Endodermal cell (in vitro differentiated cells): Measurements from ENCODE around the gene SNX3. TPM values are rescaled to one million over a fixed set of nuclear protein-coding genes. Genes with fewer than 3 reads are reported as not detected.

Source experiments
- DNase-seq: peaks from one replicate; pipeline ENCODE4 v3.0.0-alpha.2; 2017
- H3K27ac ChIP-seq: 2 replicates; pipeline ENCODE4 v1.5.1; 2013; ENCODE audit warnings: mild to moderate bottlenecking, low read depth, low read length, moderate library complexity
- H3K27me3 ChIP-seq: 2 replicates; pipeline ENCODE4 v1.6.1; 2013; ENCODE audit warnings: mild to moderate bottlenecking, low read length, moderate library complexity; ENCODE audit not compliant: insufficient read depth, control insufficient read depth, poor library complexity, severe bottlenecking
- H3K36me3 ChIP-seq: 2 replicates; pipeline ENCODE4 v1.7.0; 2013; ENCODE audit warnings: mild to moderate bottlenecking, low read length, moderate library complexity; ENCODE audit not compliant: control insufficient read depth, insufficient read depth
- H3K4me1 ChIP-seq: one replicate; pipeline ENCODE4 v1.7.0; 2013; ENCODE audit warnings: low read length; ENCODE audit not compliant: control insufficient read depth, insufficient read depth
- H3K4me3 ChIP-seq: 2 replicates; pipeline ENCODE4 v1.5.1; 2013; ENCODE audit warnings: mild to moderate bottlenecking, low read length, moderate library complexity
- H3K9ac ChIP-seq: 2 replicates; pipeline ENCODE4 v1.6.1; 2013; ENCODE audit warnings: mild to moderate bottlenecking, low read length, moderate library complexity; ENCODE audit not compliant: poor library complexity, severe bottlenecking; ENCODE audit errors: extremely low read depth
- H3K9me3 ChIP-seq: 2 replicates; pipeline ENCODE4 v1.6.1; 2013; ENCODE audit warnings: mild to moderate bottlenecking, low read length, moderate library complexity; ENCODE audit not compliant: control insufficient read depth
- H3K27ac Mint-ChIP-seq: 2 replicates; pipeline ENCODE4 v1.8.0; 2020; ENCODE audit warnings: mixed read lengths
- H3K27me3 Mint-ChIP-seq: 2 replicates; pipeline ENCODE4 v1.8.0; 2021; ENCODE audit warnings: mild to moderate bottlenecking, mixed read lengths; ENCODE audit not compliant: insufficient read depth
- H3K36me3 Mint-ChIP-seq: 2 replicates; pipeline ENCODE4 v1.8.0; 2020; ENCODE audit warnings: low read depth, mixed read lengths
- H3K4me1 Mint-ChIP-seq: 2 replicates; pipeline ENCODE4 v1.8.0; 2020; ENCODE audit warnings: mixed read lengths
- H3K4me3 Mint-ChIP-seq: 2 replicates; pipeline ENCODE4 v1.8.0; 2020; ENCODE audit warnings: mild to moderate bottlenecking, moderate library complexity, mixed read lengths
- H3K9me3 Mint-ChIP-seq: 2 replicates; pipeline ENCODE4 v1.8.0; 2020; ENCODE audit warnings: mild to moderate bottlenecking, mixed read lengths
- WGBS, 2 experiments: methylation state at CpG; one replicate each; pipeline versions ENCODE4 v1.1.5 to v1.1.7; 2013; ENCODE audit warnings: missing lambda C conversion rate in 2 of 2, mixed read lengths in 1 of 2; ENCODE audit not compliant: insufficient coverage in 1 of 2, insufficient read length in 1 of 2; 5-methylcytosine and 5-hydroxymethylcytosine counted together
- total RNA-seq, 2 donors: library from RNA; stranded (reverse); fragmentation: NEBNext Ultra II Directional in 1 of 2; extraction: Animal tissue kit (Norgen Biotek cat#: 25700) in 1 of 2; gene quantifications; 2 replicates in 1 of 2; 3 replicates in 1 of 2; pipeline ENCODE4 v1.2.1, GENCODE V29; 2021
- TF ChIP-seq, protein P1 (sequence below): fragments of 200-600 bp; sonication (generic); conservative IDR thresholded peaks from 2 replicates; pipeline ENCODE4 v1.5.0; 2021; ENCODE audit warnings: antibody characterized with exemption, mild to moderate bottlenecking

The SNX3 gene
- total RNA-seq, 2 donors from 2014 or later = 79.2 TPM

DNA sequence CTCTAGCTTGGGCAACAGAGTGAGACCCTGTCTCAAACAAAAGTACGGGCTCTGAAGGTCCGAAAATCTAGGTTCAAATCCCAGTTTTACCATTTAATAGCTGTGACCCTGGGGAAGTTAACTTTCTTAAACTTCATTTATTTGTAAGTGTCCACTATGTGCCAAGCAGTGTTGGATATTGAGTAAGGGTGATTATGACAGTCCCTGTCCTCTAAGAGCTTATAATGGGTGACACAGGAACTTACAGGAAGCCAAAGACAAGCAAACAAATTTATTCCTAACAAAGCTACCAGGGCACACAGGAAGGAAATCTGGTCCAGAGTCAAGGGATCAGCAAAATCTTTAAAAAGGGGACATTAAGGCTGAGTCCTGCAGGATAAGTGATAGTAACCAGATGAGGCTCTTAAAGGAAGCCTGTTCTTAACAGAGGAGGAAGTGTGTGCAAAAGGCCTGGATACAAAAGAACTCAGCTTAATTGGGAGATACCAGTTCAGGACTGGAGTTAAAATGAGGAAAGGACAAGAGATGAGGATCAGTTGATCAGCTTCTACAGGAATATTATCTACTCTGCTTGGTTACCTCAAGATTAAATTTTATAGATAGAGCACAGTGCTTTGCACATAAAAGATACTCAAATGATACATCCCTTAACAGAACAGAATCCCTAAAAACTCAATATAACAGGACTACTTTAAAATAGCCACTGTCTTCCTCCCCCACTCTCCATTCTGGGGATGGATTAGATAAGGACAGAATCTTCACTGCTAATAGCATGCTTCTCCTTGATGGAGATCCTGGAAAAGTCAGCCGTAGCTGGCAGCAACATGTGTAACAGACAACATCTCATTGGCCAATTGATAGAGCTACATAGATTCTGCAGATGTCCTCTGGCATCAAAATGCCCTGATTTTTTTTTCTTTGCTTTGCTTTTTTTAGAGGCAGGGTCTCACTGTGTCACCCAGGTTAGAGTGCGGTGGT, 6.1 kb downstream of the SNX3 start:
- Mint-ChIP-seq H3K36me3 (peaks cover 13% of the 10 kb centered on the region), H3K9me3 (no peaks in the 10 kb centered on the region), H3K27me3 (no peaks in the 10 kb centered on the region), H3K4me1 (peaks cover 9% of the 10 kb centered on the region), H3K4me3 (no peak overlapping the region), H3K27ac (peak overlapping the region; percentile 22)
- Histone ChIP-seq H3K27me3 (no peaks in the 10 kb centered on the region), H3K36me3 (peaks cover 15% of the 10 kb centered on the region), H3K27ac (no peak overlapping the region), H3K9ac (no peak overlapping the region), H3K9me3 (no peaks in the 10 kb centered on the region), H3K4me1 (no peaks in the 10 kb centered on the region), H3K4me3 (no peak overlapping the region)
- 81 to 97% methylated on average over 2 to 4 of the region's 4 CpGs for WGBS, 2 experiments
- DNase-seq = no peak
- TF ChIP-seq, protein P1, sequence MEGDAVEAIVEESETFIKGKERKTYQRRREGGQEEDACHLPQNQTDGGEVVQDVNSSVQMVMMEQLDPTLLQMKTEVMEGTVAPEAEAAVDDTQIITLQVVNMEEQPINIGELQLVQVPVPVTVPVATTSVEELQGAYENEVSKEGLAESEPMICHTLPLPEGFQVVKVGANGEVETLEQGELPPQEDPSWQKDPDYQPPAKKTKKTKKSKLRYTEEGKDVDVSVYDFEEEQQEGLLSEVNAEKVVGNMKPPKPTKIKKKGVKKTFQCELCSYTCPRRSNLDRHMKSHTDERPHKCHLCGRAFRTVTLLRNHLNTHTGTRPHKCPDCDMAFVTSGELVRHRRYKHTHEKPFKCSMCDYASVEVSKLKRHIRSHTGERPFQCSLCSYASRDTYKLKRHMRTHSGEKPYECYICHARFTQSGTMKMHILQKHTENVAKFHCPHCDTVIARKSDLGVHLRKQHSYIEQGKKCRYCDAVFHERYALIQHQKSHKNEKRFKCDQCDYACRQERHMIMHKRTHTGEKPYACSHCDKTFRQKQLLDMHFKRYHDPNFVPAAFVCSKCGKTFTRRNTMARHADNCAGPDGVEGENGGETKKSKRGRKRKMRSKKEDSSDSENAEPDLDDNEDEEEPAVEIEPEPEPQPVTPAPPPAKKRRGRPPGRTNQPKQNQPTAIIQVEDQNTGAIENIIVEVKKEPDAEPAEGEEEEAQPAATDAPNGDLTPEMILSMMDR = no peak

DNA sequence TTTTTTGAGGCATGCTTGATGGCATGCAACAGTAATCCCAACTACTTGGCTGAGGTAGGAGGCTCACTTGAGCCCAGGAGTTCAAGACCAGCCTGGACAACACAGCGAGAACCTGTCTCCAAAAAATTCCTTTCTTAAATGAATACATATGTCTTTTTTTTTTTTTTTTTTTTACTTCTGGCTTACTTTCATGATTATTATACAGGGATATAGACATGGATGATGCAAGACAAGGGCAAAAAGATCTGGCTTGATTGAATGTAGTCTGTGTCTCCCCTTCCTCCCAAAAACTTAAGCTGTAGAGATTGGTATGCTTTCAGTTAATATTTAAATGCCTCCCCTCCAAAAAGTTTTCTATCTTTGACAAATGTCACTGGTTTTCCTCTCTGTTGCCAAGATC, 7.6 kb downstream of the SNX3 start:
- Histone ChIP-seq H3K9me3 (no peaks in the 10 kb centered on the region), H3K4me3 (no peak overlapping the region), H3K9ac (no peak overlapping the region), H3K27me3 (no peaks in the 10 kb centered on the region), H3K4me1 (no peaks in the 10 kb centered on the region), H3K27ac (no peak overlapping the region), H3K36me3 (peaks cover 11% of the 10 kb centered on the region)
- Mint-ChIP-seq H3K4me1 (peaks cover 9% of the 10 kb centered on the region), H3K9me3 (no peaks in the 10 kb centered on the region), H3K27ac (no peak overlapping the region), H3K27me3 (no peaks in the 10 kb centered on the region), H3K4me3 (no peak overlapping the region), H3K36me3 (peaks cover 13% of the 10 kb centered on the region)
- no peak for DNase-seq
- 100% methylated on average over 1 of the region's 1 CpG; no CpG with 5 or more reads in 1 of the 2 experiments for WGBS, 2 experiments
- TF ChIP-seq, protein P1 = no peak

DNA sequence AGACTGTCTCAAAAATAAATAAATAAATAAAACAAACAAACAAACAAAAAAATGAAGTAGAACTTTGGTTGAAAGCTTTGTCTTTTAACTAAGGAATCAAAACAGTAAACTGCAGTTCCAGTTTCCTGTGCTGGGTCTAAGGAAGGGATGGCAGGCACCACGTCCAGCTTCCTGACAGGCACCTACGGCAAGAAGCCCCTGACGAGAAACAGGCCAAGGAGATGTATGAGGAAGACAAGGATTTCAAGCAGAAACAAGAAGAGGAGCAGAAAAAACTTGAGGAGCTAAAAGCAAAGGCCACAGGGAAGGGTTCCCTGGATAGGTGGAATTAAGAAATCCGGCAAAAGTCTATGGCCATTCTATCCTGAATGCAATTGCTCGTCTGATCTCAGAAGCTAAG, 8.8 kb downstream of the SNX3 start:
- Mint-ChIP-seq H3K4me1 (peaks cover 9% of the 10 kb centered on the region), H3K4me3 (no peak overlapping the region), H3K9me3 (no peaks in the 10 kb centered on the region), H3K27ac (no peak overlapping the region), H3K27me3 (no peaks in the 10 kb centered on the region), H3K36me3 (peaks cover 15% of the 10 kb centered on the region)
- H3K9me3 ChIP-seq = no peaks in the 10 kb centered on the region
- no peak overlapping the region for H3K27ac ChIP-seq
- H3K27me3 ChIP-seq = no peaks in the 10 kb centered on the region
- peaks cover 11% of the 10 kb centered on the region for H3K36me3 ChIP-seq
- no peak overlapping the region for H3K4me3 ChIP-seq
- WGBS, 2 experiments = 96 to 98% methylated on average over 5 of the region's 5 CpGs
- TF ChIP-seq, protein P1 = no peak
- DNase-seq = no peak
- no peaks in the 10 kb centered on the region for H3K4me1 ChIP-seq
- no peak overlapping the region for H3K9ac ChIP-seq
